22Rv1 (cell line): ENCODE measurements around the gene SLC5A5.

Experiments
- H3K27ac ChIP-seq: fragments of 450-650 bp; 2 replicates; pipeline ENCODE4 v1.5.1; 2017
- ZFX ChIP-seq: fragments of 450-650 bp; IDR thresholded peaks from 2 replicates; pipeline ENCODE4 v1.6.1; 2017; ENCODE audit warnings: antibody characterized with exemption, borderline replicate concordance
- TF ChIP-seq, protein P1 (sequence below): fragments of 450-650 bp; IDR thresholded peaks from 2 replicates; pipeline ENCODE4 v1.5.1; 2017; ENCODE audit warnings: mild to moderate bottlenecking

Gene SLC5A5

DNA sequence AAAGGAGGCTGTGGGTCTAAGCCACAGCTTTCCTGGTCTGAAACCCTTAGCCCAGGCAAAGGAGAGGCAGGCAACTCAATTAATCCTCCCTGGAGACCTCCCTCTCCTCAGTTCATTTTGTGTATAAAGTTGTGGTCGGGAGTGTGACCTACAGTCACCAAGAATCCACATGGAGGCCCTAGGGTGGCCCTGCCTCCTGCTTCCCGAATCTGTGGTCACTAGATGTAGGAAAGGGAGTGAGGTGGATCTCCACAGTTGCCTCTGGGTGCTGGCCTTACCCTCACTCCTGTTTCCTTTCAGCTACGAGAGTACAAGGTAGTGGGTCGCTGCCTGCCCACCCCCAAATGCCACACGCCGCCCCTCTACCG lies 10.8 kb upstream of the SLC5A5 start:
- TF ChIP-seq, protein P1, sequence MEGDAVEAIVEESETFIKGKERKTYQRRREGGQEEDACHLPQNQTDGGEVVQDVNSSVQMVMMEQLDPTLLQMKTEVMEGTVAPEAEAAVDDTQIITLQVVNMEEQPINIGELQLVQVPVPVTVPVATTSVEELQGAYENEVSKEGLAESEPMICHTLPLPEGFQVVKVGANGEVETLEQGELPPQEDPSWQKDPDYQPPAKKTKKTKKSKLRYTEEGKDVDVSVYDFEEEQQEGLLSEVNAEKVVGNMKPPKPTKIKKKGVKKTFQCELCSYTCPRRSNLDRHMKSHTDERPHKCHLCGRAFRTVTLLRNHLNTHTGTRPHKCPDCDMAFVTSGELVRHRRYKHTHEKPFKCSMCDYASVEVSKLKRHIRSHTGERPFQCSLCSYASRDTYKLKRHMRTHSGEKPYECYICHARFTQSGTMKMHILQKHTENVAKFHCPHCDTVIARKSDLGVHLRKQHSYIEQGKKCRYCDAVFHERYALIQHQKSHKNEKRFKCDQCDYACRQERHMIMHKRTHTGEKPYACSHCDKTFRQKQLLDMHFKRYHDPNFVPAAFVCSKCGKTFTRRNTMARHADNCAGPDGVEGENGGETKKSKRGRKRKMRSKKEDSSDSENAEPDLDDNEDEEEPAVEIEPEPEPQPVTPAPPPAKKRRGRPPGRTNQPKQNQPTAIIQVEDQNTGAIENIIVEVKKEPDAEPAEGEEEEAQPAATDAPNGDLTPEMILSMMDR, result no peak
- no peak for TF ChIP-seq ZFX
- H3K27ac ChIP-seq, result peak overlapping the region; percentile 84

DNA sequence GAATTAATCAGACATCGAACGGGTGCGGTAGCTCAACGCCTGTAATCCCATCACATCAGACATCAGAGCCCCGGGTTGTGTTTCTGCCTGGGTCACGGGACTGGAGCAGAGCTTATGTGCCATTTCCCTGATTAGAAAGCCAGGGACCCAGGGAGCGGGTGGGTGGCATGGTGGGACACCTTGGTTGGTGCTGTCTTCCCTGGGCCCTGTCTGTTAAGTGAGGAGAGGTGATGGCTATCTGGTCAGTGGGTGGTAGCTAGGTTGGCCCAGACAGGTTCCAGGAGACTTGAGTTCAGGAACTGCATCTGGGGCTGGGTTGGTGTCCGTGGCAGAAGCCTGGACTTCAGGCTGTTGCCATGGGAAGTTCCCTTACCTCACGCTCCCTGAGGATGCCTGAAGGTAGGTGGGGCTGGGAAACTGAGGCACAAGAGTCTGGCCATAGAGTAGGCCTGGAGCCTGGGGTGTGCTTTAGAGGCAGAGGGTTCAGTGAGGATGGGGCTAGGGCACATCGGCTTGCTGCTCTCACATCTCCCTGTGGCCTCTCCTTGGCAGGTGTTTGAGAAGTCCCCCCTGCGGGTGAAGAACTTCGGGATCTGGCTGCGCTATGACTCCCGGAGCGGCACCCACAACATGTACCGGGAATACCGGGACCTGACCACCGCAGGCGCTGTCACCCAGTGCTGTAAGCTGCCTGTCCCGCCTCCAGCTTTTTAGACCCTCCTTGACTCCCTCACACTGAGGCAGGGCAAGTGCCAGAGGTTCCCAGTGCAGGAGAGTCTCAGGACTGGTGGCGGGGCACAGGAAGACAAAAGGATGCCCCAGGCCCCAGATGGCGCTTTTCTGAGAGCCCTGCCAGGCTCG lies 10.0 kb upstream of the SLC5A5 start:
- TF ChIP-seq ZFX, result no peak
- TF ChIP-seq, protein P1, result no peak
- peak overlapping the region; percentile 84 for H3K27ac ChIP-seq

DNA sequence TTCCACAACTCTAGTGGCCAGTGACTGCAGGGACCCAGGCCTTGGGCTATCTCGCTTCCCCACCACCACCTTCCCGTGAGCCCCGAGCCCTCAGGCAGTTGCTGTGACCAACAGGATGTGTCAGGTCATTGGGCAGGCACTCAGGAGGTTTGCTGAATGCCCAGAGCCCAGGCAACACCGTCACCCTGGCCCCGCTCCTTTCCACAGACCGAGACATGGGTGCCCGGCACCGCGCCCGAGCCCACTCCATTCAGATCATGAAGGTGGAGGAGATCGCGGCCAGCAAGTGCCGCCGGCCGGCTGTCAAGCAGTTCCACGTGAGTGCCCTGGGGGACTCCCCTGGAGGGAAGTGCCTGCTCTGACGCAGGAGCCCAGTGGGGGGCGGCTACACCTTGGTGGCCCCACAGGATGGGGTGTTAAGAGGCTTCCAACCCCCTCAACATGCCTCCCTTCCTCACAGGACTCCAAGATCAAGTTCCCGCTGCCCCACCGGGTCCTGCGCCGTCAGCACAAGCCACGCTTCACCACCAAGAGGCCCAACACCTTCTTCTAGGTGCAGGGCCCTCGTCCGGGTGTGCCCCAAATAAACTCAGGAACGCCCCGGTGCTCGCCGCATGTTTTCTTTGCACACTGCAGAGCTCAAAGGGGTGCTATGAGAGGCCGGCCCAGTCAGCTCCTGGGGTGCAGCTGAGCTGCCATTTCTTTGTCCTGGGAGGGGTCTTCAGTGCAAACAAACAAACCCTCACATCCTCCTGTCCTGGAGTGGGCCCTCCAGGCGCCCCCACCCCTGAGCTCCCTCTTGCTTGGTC lies 8.8 kb upstream of the SLC5A5 start:
- H3K27ac ChIP-seq, result peak overlapping the region; percentile 84
- TF ChIP-seq, protein P1, result no peak
- TF ChIP-seq ZFX, result no peak

DNA sequence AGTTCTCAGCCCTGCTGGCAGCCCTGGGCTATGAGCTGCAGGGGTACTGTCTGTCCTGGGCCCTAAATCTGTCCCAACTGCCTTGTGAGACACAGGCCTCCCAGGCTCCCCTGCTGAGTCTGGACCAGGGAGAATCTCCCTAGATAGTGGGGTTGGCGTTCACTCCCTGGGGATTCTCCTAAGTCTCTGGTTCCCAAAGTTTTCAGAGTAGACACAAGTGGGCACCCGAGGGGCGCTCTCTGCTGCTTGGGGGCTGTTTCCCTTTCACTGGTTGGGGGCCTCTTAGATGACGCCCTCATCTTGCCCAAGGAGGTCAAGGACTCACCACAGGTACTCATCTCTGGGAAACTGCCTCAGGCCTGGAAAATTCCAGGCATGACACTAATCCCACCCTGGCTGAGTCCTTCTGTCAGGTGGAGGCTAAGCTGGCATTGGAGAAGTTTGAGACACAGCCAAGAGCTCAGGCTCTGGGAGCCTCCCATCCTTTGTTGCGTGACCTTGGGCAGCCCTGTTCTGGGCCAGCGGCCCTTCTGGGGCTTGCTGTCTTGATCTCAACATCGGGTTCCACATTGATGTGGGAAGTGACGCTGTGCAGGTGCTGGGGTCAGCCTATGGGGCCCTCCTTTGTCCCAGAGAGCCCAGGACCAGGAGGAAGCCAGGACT lies 8.1 kb upstream of the SLC5A5 start:
- H3K27ac ChIP-seq, result peak overlapping the region; percentile 84
- TF ChIP-seq, protein P1, result no peak
- no peak for TF ChIP-seq ZFX

DNA sequence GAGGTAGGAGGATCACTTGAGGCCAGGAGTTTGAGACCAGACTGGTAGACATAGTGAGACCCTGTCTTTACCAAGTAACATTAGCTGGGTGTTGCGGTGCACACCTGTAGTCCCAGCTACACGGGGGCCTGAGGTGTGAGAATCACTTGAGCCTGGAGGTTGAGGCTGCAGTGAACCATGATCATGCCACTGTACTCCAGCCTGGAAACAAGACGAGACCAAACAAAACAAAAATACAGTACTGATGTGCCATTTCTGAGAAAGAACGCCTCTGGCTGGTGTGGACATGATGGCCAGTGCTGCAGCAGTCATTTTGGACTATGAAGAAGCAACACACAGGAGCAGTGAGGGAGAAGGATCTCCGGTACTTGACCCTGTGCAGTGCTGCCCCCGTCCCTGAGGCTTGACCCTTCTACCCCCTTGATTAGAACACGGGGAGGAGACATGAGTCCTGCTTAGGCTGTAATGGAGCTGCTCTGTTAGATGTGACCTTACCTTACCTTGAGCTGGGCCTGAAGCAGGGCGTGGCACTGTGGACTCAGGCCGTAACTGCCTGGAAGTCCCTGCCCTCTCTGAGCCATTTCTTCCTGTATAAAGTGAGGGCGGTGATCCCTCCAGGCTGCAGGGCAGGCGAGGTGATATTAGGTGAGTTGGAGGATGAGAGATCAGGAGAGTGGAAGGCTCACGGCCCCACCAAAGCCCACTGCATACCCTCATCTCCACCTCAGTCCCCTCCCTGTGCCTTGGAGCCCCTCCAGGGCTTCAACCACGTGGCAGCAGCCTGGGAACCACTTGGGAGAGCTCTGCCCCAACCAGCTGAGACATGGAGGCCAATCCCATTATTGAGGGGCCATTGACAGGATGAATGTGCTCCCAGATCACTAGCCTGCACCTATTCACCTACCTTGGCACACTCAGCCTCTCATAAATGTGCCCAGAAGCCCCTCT lies 6.1 kb upstream of the SLC5A5 start:
- TF ChIP-seq ZFX, result no peak
- TF ChIP-seq, protein P1, result no peak
- peak overlapping the region; percentile 84 for H3K27ac ChIP-seq

DNA sequence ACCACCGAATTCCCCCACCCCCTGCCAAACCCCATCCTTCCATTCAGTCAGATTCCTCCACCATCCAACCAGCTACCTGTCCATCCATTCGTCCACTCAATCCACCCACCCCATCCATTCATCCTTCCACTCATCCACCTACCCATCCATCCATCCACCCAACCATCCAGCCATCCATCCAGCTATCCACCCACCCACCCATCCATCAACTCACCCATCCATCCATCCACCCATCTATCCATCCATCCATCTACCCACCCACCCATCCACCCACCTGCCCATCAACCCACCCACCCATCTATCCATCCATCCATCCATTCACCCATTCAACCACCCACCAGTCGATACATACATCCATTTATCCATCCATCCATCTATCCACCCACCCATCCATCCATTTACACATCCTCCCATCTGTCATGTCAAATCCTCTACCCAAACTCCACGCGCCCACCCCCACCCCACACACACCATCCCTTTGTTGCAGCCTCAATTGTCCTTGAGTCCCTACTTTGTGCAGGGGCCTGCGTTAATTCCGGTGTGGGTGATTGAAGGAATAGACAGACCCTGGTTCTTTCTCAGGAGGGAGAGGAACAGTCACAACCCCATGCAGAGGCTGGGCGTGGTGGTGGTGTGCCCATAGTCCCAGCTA lies 5.3 kb upstream of the SLC5A5 start:
- H3K27ac ChIP-seq, result peak overlapping the region; percentile 84
- no peak for TF ChIP-seq ZFX
- TF ChIP-seq, protein P1, result no peak
